NCI-H1092 (cell line): ENCODE data around the gene SHANK3.
A peak's percentile ranks its signal among the peaks of the same experiment; 100 is the strongest.

Experiments
- DNase-seq: peaks from one replicate; lab custom pipeline; 2025; lab: John Stamatoyannopoulos, UW

Gene SHANK3

GRCh38 chr22:50699756-50700386 is 27.2 kb downstream of the SHANK3 start:
- DNase-seq = no peak

GRCh38 chr22:50700387-50701075 is 27.9 kb downstream of the SHANK3 start:
- DNase-seq = no peak

DNA sequence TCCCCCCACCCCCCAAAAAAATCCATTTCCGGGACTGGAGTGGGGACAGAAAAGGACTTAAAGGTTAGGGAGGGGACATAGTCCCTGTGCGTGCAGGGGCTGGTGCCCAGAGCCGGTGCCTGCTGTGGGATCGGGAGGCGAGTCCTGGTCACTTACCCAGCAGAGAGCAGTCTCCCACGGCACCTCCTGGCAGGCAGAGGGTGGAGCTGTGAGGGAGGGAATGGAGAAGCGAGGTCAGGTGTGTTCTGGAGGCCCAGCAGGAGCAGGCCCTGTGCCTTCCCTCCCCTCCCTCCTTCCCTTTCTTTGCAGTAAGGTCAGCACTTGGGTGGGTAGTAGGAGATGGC is 28.4 kb downstream of the SHANK3 start:
- DNase-seq = no peak

- DNase-seq = no peak
These were observed 29.0 kb downstream of the SHANK3 start for GRCh38 chr22:50701428-50702154.

- DNase-seq = no peak
These were observed 29.6 kb downstream of the SHANK3 start for GRCh38 chr22:50702261-50702671.

- no peak for DNase-seq
These were observed 30.4 kb downstream of the SHANK3 start for GRCh38 chr22:50702821-50703725.

DNA sequence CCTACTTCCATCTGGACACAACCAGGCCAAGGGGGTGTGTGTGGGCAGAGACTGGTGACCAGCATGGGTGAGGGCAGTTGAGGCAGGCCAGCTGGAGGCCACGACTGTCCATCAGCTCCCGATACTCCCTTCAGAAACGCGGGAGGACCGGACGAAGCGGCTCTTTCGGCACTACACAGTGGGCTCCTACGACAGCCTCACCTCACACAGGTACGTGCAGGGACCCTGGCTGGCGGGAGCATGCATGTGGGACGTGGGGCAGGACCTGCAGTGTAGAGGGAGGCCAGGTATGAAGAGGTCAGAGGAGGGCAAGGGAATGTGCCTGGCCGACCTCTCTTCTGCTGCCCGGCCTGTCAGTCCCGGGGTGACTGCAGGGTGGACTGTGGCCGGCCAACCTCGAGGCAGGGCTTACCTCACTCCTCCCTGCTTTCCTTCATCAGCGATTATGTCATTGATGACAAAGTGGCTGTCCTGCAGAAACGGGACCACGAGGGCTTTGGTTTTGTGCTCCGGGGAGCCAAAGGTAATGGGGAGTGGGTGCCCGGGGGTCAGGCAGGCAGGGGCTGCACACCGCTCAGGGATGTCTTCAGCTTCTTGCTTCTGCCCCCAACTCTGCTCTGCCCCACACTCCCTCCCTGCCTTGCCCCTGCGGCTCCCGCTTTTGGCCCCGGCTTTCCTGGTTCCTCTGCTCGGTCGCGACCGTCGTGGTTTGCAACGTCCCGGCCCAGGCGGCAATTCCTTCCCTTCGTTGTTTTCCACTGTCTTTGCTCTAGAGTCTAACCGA is 31.3 kb downstream of the SHANK3 start:
- no peak for DNase-seq

- DNase-seq = no peak
These were observed 32.0 kb downstream of the SHANK3 start for GRCh38 chr22:50704510-50705218.

- peak; percentile 63 for DNase-seq
These were observed 32.6 kb downstream of the SHANK3 start for GRCh38 chr22:50705219-50705691.

GRCh38 chr22:50705851-50706351 is 33.3 kb downstream of the SHANK3 start:
- DNase-seq = no peak

- no peak for DNase-seq
These were observed 34.0 kb downstream of the SHANK3 start for GRCh38 chr22:50706481-50707125.

DNA sequence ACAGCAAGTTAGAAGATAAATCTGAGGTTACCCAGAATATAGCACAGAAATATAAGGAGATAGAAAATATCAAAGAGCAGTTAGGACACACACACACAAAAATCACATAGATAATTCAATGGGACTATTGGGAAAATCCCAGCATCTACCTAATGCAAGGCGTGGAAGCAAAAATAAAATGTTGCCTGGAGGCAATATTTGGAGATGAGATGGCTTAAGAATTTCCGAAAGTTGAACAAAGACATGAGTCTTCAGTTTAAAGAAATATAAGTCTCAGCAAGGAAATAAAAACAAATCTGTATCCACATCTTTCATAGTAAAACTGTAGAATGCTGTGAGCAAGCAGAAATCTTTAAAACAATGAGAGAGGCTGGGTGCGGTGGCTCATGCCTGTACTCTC is 35.9 kb downstream of the SHANK3 start:
- DNase-seq = no peak

- DNase-seq = no peak
These were observed 36.4 kb downstream of the SHANK3 start for GRCh38 chr22:50708996-50709395.

GRCh38 chr22:50710221-50710620 is 37.6 kb downstream of the SHANK3 start:
- DNase-seq = no peak

GRCh38 chr22:50710886-50711285 is 38.3 kb downstream of the SHANK3 start:
- no peak for DNase-seq

DNA sequence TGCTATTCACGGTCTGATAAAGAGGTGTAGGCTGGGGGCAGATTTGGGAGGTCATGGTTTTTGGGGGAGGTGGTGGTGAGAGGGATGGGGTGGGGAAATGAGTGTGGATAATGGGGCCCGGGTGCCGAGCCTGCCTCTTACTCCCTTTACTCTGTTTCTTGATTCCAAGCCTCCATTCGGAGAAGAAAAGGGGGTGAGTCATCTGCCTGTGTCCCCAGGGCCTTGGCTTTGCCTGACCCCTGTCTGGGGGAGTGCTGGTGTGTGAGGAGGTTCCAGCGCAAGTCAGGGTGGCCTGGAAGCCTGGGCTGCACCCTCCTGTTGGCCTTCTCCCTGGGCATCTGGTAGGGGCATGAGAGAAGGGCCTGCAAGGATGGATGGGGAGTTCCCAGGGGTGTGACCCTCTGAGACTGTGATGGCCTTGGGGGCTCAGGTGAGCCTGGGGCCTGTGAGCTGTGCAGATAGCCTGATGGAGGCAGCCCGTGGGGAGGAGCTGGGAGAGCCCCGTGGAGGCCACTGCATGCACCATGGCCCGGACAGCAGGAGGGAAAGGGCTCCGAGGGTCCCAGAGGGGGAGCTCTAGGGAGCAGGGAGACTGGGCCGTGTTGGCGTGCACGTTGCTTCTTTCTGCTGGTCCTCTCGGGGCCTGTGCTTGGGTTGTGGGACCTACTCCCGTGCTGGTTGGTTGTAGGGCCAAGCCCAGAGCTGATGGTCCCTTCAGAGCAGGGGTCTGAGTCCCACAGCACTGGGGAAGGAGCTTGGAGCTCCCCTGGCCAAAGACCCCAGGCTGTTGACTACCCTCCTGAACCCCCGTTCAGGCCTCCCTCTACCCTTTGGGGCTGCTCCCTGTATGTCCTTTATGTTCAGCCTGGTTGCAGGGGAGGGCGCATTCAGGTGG is 39.1 kb downstream of the SHANK3 start:
- no peak for DNase-seq

DNA sequence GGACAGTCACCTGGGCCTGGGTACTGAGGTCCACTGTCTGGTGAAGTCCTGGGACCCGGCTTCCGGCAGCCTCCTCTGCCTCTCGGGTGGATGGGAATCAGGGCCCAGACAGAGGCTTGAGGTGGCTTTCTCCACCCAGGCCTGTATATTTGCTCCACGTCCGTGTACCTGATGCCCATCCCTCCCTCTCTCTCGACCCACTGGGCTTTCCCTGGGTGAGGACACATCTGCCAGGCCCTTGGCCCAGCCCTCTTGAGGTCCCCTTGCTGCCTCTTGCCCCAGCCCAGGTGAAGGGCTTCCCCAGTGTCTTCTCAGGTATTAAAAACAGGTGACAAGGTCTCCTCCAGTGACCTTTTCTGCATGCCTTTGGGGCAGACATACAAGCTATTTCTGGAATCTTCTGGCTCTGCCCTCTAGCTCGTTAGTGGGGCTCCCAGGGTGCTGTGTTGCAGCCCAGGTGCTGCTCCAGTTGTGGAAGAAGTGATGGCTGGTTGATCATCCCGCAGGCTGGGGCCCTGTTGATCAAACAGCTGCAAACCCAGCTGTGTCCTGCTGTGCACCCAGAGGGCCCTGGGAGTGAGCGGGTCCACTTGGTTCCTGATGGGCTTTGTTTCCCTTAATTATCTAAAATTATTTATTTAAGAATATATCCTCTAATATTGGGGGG is 39.9 kb downstream of the SHANK3 start:
- no peak for DNase-seq

DNA sequence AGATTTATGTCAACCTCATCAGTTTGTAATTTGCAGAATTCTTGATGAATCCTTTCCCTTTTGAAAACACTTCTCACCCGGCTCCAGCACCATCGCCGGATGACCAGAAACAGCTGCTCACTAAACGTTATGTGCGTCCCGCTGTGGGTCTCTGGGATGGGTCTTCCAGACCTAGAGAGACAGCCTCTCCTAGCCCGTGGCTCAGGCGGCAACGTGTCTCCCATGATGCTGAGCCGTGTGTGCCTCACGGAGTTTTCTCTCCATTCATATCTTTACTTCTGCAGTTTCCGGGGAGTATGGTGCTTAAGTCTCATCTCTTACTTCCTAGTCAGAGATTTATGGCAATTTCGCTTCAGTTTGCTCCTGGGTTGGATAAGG is 40.4 kb downstream of the SHANK3 start:
- DNase-seq = no peak
